Liver (tissue), 9 donors: Measurements from ENCODE around the gene MECR. TPM values are rescaled to one million over a fixed set of nuclear protein-coding genes. Genes with fewer than 3 reads are reported as not detected.

Experiments
- DNase-seq: peaks from one replicate; pipeline ENCODE4 v3.0.0-alpha.2; 2017; ENCODE audit warnings: low spot score
- H3K27ac ChIP-seq, 2 donors: one replicate each; pipeline ENCODE4 v1.7.0; 2013; ENCODE audit warnings: inconsistent platforms in 2 of 2, low read length in 2 of 2, control low read depth in 1 of 2, low read depth in 1 of 2, mild to moderate bottlenecking in 1 of 2
- H3K27me3 ChIP-seq, 4 donors: one replicate each; pipeline versions ENCODE4 v1.6.1 to v1.7.0; 2013; ENCODE audit warnings: low read length in 3 of 4, inconsistent platforms in 1 of 4, mild to moderate bottlenecking in 1 of 4, moderate library complexity in 1 of 4; ENCODE audit not compliant: control insufficient read depth in 4 of 4, insufficient read depth in 4 of 4
- H3K36me3 ChIP-seq, 4 donors: one replicate each; pipeline versions ENCODE4 v1.6.1 to v1.7.0; 2013; ENCODE audit warnings: low read length in 3 of 4, mild to moderate bottlenecking in 3 of 4, low read depth in 1 of 4, moderate library complexity in 1 of 4; ENCODE audit not compliant: control insufficient read depth in 4 of 4, insufficient read depth in 3 of 4
- H3K4me1 ChIP-seq, 4 donors: one replicate each; pipeline versions ENCODE4 v1.6.1 to v1.7.0; 2013; ENCODE audit warnings: low read length in 3 of 4, mild to moderate bottlenecking in 3 of 4, moderate library complexity in 1 of 4; ENCODE audit not compliant: control insufficient read depth in 4 of 4, insufficient read depth in 4 of 4
- H3K4me3 ChIP-seq, 3 donors: one replicate each; pipeline versions ENCODE4 v1.6.1 to v1.7.0; 2013; ENCODE audit warnings: low read length in 3 of 3, control low read depth in 1 of 3, low read depth in 1 of 3, mild to moderate bottlenecking in 1 of 3
- H3K9ac ChIP-seq, 2 donors: one replicate each; pipeline ENCODE4 v1.7.0; 2013; ENCODE audit warnings: low read length in 2 of 2, mild to moderate bottlenecking in 2 of 2, moderate library complexity in 2 of 2, control low read depth in 1 of 2, low read depth in 1 of 2
- H3K9me3 ChIP-seq, 4 donors: one replicate each; pipeline versions ENCODE4 v1.6.1 to v1.7.0; 2013; ENCODE audit warnings: low read length in 3 of 4; ENCODE audit not compliant: control insufficient read depth in 4 of 4
- CTCF ChIP-seq: fragments of 150-350 bp; IDR thresholded peaks from 2 replicates; pipeline ENCODE4 v1.5.1; 2017; ENCODE audit warnings: improper control_type of control experiment, low read depth, low read length; ENCODE audit not compliant: missing input control
- EGR1 ChIP-seq, 2 donors: IDR thresholded peaks; 2 replicates each; pipeline ENCODE4 v1.6.1; 2016 to 2018; ENCODE audit warnings: antibody characterized with exemption in 2 of 2, low read depth in 2 of 2
- FOXA1 ChIP-seq: IDR thresholded peaks from 2 replicates; pipeline ENCODE4 v1.6.1; 2016; ENCODE audit warnings: antibody characterized with exemption
- GABPA ChIP-seq, 2 donors: IDR thresholded peaks in 1 of 2; conservative IDR thresholded peaks in 1 of 2; 2 replicates each; pipeline ENCODE4 v1.6.1; 2016; ENCODE audit warnings: antibody characterized with exemption in 2 of 2, mild to moderate bottlenecking in 1 of 2, moderate library complexity in 1 of 2
- HNF4A ChIP-seq, 2 donors: conservative IDR thresholded peaks; 2 replicates each; pipeline ENCODE4 v1.6.1; 2016; ENCODE audit warnings: antibody characterized with exemption in 2 of 2, mild to moderate bottlenecking in 2 of 2
- HNF4G ChIP-seq: IDR thresholded peaks from 2 replicates; pipeline ENCODE4 v1.6.1; 2016; ENCODE audit warnings: antibody characterized with exemption
- JUND ChIP-seq, 2 donors: IDR thresholded peaks; 2 replicates each; pipeline ENCODE4 v1.6.1; 2016; ENCODE audit warnings: antibody characterized with exemption in 2 of 2
- REST ChIP-seq: IDR thresholded peaks from 2 replicates; pipeline ENCODE4 v1.6.1; 2016; ENCODE audit warnings: antibody characterized with exemption, mild to moderate bottlenecking
- SP1 ChIP-seq: IDR thresholded peaks from 2 replicates; pipeline ENCODE4 v1.6.1; 2018; ENCODE audit warnings: antibody characterized with exemption, mild to moderate bottlenecking
- YY1 ChIP-seq: IDR thresholded peaks from 2 replicates; pipeline ENCODE4 v1.6.1; 2016; ENCODE audit warnings: antibody characterized with exemption, mild to moderate bottlenecking
- ZBTB33 ChIP-seq: IDR thresholded peaks from 2 replicates; pipeline ENCODE4 v1.6.1; 2016; ENCODE audit warnings: antibody characterized with exemption
- WGBS: extraction: QIAGEN DNeasy Blood & Tissue Kit; methylation state at CpG from one replicate; pipeline ENCODE4 v1.1.7; 2013; 5-methylcytosine and 5-hydroxymethylcytosine counted together
- polyA plus RNA-seq, 2 donors: library from polyadenylated mRNA; stranded (reverse) in 1 of 2; unstranded in 1 of 2; fragments of 200-250 nt in 1 of 2; fragments of >200 nt in 1 of 2; fragmentation: Nextera tagmentation in 1 of 2; extraction: Ambion mirVana in 1 of 2; gene quantifications; one replicate each; pipeline versions ENCODE4 v1.2.1 to v1.2.3, GENCODE V29; 2013 to 2015
- total RNA-seq, 2 donors: library from RNA; depleted of rRNA; stranded (reverse); fragments of >200 nt; gene quantifications; one replicate each; pipeline ENCODE4 v1.2.3, GENCODE V29; 2014
- donor health status: healthy.
- donor health status: healthy.
- donor health status: healthy.
- donor health status: healthy.
- donor health status: healthy.

The MECR gene
- total and polyA plus RNA-seq, 4 donors = 7.5 to 19.9 (median 13.2) TPM

GRCh38 chr1:29200906-29201594 is 29.7 kb downstream of the MECR start:
- Histone ChIP-seq H3K4me1 (peaks cover 0 to 14% (median 5%) of the 10 kb centered on the region in 4 donors), H3K36me3 (peaks cover 3 to 29% (median 8%) of the 10 kb centered on the region in 4 donors), H3K9ac (no peak overlapping the region), H3K27ac (no peak overlapping the region), H3K27me3 (no peaks in the 10 kb centered on the region), H3K9me3 (no peaks in the 10 kb centered on the region), H3K4me3 (no peak overlapping the region)
- TF ChIP-seq CTCF = no peak
- no peak for TF ChIP-seq FOXA1
- TF ChIP-seq SP1 = no peak
- 97% methylated on average over 5 of the region's 5 CpGs for WGBS
- DNase-seq = no peak

GRCh38 chr1:29197993-29198392 is 32.7 kb downstream of the MECR start:
- no peak for DNase-seq
- H3K4me1 ChIP-seq = peaks cover 0 to 17% (median 11%) of the 10 kb centered on the region in 4 donors
- H3K27me3 ChIP-seq = no peaks in the 10 kb centered on the region
- WGBS = 95% methylated on average over 12 of the region's 12 CpGs
- no peak for TF ChIP-seq JUND (IDR thresholded peaks at IDR 0.05)
- TF ChIP-seq REST = no peak
- no peak for TF ChIP-seq HNF4G
- no peak for TF ChIP-seq HNF4A (conservative IDR thresholded peaks at IDR 0.05)
- TF ChIP-seq EGR1 (IDR thresholded peaks at IDR 0.05; ENCODE audit: low read depth in 2 of 2) = no peak
- no peak for TF ChIP-seq ZBTB33
- no peak for TF ChIP-seq GABPA (IDR thresholded peaks at IDR 0.05 in 1 of 2, conservative IDR thresholded peaks at IDR 0.05 in 1 of 2)
- TF ChIP-seq YY1 = no peak
- H3K4me3 ChIP-seq = no peak overlapping the region
- H3K9ac ChIP-seq = no peak overlapping the region
- H3K9me3 ChIP-seq = no peaks in the 10 kb centered on the region
- no peak overlapping the region for H3K27ac ChIP-seq
- H3K36me3 ChIP-seq = peaks cover 2 to 18% (median 6%) of the 10 kb centered on the region in 4 donors
